Liver (tissue), 3 donors: Measurements from ENCODE around the gene TMX3.

ENCODE experiments used
- ATF3 ChIP-seq: IDR thresholded peaks from 2 replicates; pipeline ENCODE4 v1.6.1; 2016; ENCODE audit warnings: antibody characterized with exemption
- CTCF ChIP-seq: fragments of 150-350 bp; IDR thresholded peaks from 2 replicates; pipeline ENCODE4 v1.5.1; 2017; ENCODE audit warnings: improper control_type of control experiment, low read depth, low read length; ENCODE audit not compliant: missing input control
- EGR1 ChIP-seq, 2 donors: IDR thresholded peaks; 2 replicates each; pipeline ENCODE4 v1.6.1; 2016 to 2018; ENCODE audit warnings: antibody characterized with exemption in 2 of 2, low read depth in 2 of 2
- GABPA ChIP-seq, 2 donors: IDR thresholded peaks in 1 of 2; conservative IDR thresholded peaks in 1 of 2; 2 replicates each; pipeline ENCODE4 v1.6.1; 2016; ENCODE audit warnings: antibody characterized with exemption in 2 of 2, mild to moderate bottlenecking in 1 of 2, moderate library complexity in 1 of 2
- JUND ChIP-seq, 2 donors: IDR thresholded peaks; 2 replicates each; pipeline ENCODE4 v1.6.1; 2016; ENCODE audit warnings: antibody characterized with exemption in 2 of 2
- MAX ChIP-seq: IDR thresholded peaks from 2 replicates; pipeline ENCODE4 v1.6.1; 2016; ENCODE audit warnings: antibody characterized with exemption
- NR2F2 ChIP-seq: IDR thresholded peaks from 2 replicates; pipeline ENCODE4 v1.6.1; 2016; ENCODE audit warnings: antibody characterized with exemption
- RAD21 ChIP-seq, 2 donors: IDR thresholded peaks; 2 replicates each; pipeline ENCODE4 v1.6.1; 2016; ENCODE audit warnings: antibody characterized with exemption in 2 of 2, mild to moderate bottlenecking in 2 of 2
- REST ChIP-seq: IDR thresholded peaks from 2 replicates; pipeline ENCODE4 v1.6.1; 2016; ENCODE audit warnings: antibody characterized with exemption, mild to moderate bottlenecking
- RXRA ChIP-seq, 2 donors: IDR thresholded peaks; 2 replicates each; pipeline ENCODE4 v1.6.1; 2017 to 2018; ENCODE audit warnings: antibody characterized with exemption in 2 of 2, mild to moderate bottlenecking in 1 of 2
- TAF1 ChIP-seq: conservative IDR thresholded peaks from 2 replicates; pipeline ENCODE4 v1.6.1; 2016; ENCODE audit warnings: antibody characterized with exemption, mild to moderate bottlenecking
- YY1 ChIP-seq: IDR thresholded peaks from 2 replicates; pipeline ENCODE4 v1.6.1; 2016; ENCODE audit warnings: antibody characterized with exemption, mild to moderate bottlenecking
- ZBTB33 ChIP-seq: IDR thresholded peaks from 2 replicates; pipeline ENCODE4 v1.6.1; 2016; ENCODE audit warnings: antibody characterized with exemption
- donor health status: healthy.
- donor health status: healthy.

- TF ChIP-seq CTCF (no peak), GABPA (IDR thresholded peaks at IDR 0.05 in 1 of 2, conservative IDR thresholded peaks at IDR 0.05 in 1 of 2) (no peak), ATF3 (no peak), TAF1 (no peak), NR2F2 (no peak), YY1 (no peak), RXRA (IDR thresholded peaks at IDR 0.05) (no peak), MAX (no peak), JUND (IDR thresholded peaks at IDR 0.05) (no peak), RAD21 (IDR thresholded peaks at IDR 0.05) (no peak), EGR1 (IDR thresholded peaks at IDR 0.05; ENCODE audit: low read depth in 2 of 2) (no peak), ZBTB33 (no peak), REST (no peak)
These were observed 9.1 kb upstream of the TMX3 start for GRCh38 chr18:68724021-68724420.
